Measurements from ENCODE around the gene POLR2A. TPM values are rescaled to one million over a fixed set of nuclear protein-coding genes. Genes with fewer than 3 reads are reported as not detected.

Gene POLR2A
- total RNA-seq, 1 experiment from 2014 or later: 89.6 TPM

DNA sequence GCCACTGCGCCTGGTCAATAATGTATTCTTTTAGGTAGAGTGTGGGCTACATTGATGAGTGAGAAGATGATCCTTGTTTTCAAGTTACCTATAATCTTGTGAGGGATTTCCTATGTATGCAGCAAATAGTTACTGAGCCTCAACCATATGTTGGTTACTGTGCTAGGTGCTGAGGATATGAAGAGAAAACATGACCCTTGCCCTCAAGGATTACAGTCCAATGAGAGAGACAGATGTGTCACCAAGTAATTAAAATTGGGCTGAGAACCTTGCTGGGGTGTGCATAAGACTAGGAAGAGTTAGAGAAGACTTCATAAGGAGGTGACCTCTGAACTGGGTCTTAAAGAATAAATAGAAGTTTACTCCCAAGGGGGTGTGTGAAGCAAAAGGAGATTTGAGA lies 7.4 kb downstream of the POLR2A start:
- no TSS peak for BruUV-seq (replicated peaks)
- TF ChIP-seq, protein P1, sequence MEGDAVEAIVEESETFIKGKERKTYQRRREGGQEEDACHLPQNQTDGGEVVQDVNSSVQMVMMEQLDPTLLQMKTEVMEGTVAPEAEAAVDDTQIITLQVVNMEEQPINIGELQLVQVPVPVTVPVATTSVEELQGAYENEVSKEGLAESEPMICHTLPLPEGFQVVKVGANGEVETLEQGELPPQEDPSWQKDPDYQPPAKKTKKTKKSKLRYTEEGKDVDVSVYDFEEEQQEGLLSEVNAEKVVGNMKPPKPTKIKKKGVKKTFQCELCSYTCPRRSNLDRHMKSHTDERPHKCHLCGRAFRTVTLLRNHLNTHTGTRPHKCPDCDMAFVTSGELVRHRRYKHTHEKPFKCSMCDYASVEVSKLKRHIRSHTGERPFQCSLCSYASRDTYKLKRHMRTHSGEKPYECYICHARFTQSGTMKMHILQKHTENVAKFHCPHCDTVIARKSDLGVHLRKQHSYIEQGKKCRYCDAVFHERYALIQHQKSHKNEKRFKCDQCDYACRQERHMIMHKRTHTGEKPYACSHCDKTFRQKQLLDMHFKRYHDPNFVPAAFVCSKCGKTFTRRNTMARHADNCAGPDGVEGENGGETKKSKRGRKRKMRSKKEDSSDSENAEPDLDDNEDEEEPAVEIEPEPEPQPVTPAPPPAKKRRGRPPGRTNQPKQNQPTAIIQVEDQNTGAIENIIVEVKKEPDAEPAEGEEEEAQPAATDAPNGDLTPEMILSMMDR (IDR thresholded peaks at IDR 0.05; ENCODE audit: unreplicated experiment): no peak
- H3K9me3 Mint-ChIP-seq (ENCODE audit: unreplicated experiment): no peaks in the 10 kb centered on the region
- H3K36me3 Mint-ChIP-seq (ENCODE audit: insufficient read depth, unreplicated experiment): peaks cover 53% of the 10 kb centered on the region
- ChIA-PET CTCF (interaction anchor here (1.1 to 3.3 kb wide), 2 partner anchors 23 to 70 kb away, joined by 4 to 9 read pairs; partner anchors contain the start of gene SENP3), POLR2A (interaction anchor here (1.0 to 1.4 kb wide), 2 partner anchors 7 to 249 kb away, joined by 3 read pairs; partner anchors contain the start of genes GABARAP and POLR2A)
- intact Hi-C loops (cut with micrococcal nuclease): no loop called here
- no peak for DNase-seq (ENCODE audit: unreplicated experiment)
- no peak overlapping the region for H3K27ac Mint-ChIP-seq (ENCODE audit: low read depth, unreplicated experiment)
- H3K4me1 Mint-ChIP-seq (ENCODE audit: insufficient read depth, unreplicated experiment): peaks cover 51% of the 10 kb centered on the region
- H3K27me3 Mint-ChIP-seq (ENCODE audit: insufficient read depth, unreplicated experiment): no peaks in the 10 kb centered on the region
- H3K4me3 Mint-ChIP-seq (ENCODE audit: unreplicated experiment): no peak overlapping the region

DNA sequence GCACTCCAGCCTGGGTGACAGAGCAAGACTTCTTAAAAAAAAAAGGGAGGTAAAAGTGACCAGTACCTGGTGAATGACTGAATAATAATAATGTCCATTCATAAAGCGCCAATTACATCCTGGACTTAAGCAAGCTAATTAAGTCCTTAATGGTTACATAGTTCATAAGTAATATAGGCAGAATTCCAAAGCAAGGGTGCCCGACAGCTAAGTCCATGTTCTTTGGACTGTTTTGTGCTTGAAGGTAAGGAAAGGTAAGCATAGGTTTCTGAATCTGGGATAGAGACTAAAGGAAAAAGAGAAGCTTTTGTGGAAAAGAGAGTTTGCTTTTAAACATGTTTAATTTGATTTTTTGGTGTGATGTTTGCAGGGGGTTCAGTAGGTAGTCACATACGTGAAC lies 9.8 kb downstream of the POLR2A start:
- BruUV-seq (replicated peaks): no TSS peak
- no peak overlapping the region for H3K27ac Mint-ChIP-seq (ENCODE audit: low read depth, unreplicated experiment)
- peaks cover 65% of the 10 kb centered on the region for H3K36me3 Mint-ChIP-seq (ENCODE audit: insufficient read depth, unreplicated experiment)
- H3K4me3 Mint-ChIP-seq (ENCODE audit: unreplicated experiment): no peak overlapping the region
- ChIA-PET POLR2A (interaction anchor here (0.6 to 1.3 kb wide), 3 partner anchors 9 to 23 kb away, joined by 3 to 4 read pairs (median 3); no protein-coding TSS in a partner anchor), CTCF (interaction anchor here (0.6 to 1.6 kb wide), 8 partner anchors 16 to 955 kb away, joined by 3 to 6 read pairs (median 4); no protein-coding TSS in a partner anchor)
- H3K4me1 Mint-ChIP-seq (ENCODE audit: insufficient read depth, unreplicated experiment): peaks cover 35% of the 10 kb centered on the region
- H3K9me3 Mint-ChIP-seq (ENCODE audit: unreplicated experiment): no peaks in the 10 kb centered on the region
- TF ChIP-seq, protein P1 (IDR thresholded peaks at IDR 0.05; ENCODE audit: unreplicated experiment): no peak
- intact Hi-C loops (cut with micrococcal nuclease): no loop called here
- no peak for DNase-seq (ENCODE audit: unreplicated experiment)
- H3K27me3 Mint-ChIP-seq (ENCODE audit: insufficient read depth, unreplicated experiment): no peaks in the 10 kb centered on the region

DNA sequence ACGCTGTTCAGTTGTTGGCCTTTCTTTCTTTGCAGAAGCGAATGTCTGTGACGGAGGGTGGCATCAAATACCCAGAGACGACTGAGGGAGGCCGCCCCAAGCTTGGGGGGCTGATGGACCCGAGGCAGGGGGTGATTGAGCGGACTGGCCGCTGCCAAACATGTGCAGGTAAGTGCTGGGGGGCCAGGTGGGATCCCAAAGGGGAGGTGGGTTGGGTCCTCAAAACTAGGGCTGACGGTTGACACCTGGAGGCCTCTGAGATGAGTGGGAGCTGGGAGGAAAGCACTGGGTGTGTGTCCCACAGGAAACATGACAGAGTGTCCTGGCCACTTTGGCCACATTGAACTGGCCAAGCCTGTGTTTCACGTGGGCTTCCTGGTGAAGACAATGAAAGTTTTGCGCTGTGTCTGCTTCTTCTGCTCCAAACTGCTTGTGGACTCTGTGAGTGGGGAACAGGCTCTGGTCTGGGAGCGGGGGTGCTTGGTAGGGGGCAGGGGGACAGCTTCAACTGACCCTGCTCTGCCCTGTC lies 11.8 kb downstream of the POLR2A start:
- no peak overlapping the region for H3K27ac Mint-ChIP-seq (ENCODE audit: low read depth, unreplicated experiment)
- no peaks in the 10 kb centered on the region for H3K27me3 Mint-ChIP-seq (ENCODE audit: insufficient read depth, unreplicated experiment)
- BruUV-seq (replicated peaks): no TSS peak
- H3K9me3 Mint-ChIP-seq (ENCODE audit: unreplicated experiment): no peaks in the 10 kb centered on the region
- ChIA-PET CTCF (interaction anchor here (0.9 to 1.1 kb wide), 2 partner anchors 18 to 65 kb away, joined by 3 to 8 read pairs; no protein-coding TSS in a partner anchor), POLR2A (interaction anchor here (3.8 kb wide), 1 partner anchor 10 kb away, joined by 11 read pairs; no protein-coding TSS in a partner anchor)
- H3K36me3 Mint-ChIP-seq (ENCODE audit: insufficient read depth, unreplicated experiment): peaks cover 77% of the 10 kb centered on the region
- intact Hi-C loops (cut with micrococcal nuclease): no loop called here
- TF ChIP-seq, protein P1 (IDR thresholded peaks at IDR 0.05; ENCODE audit: unreplicated experiment): no peak
- no peak overlapping the region for H3K4me3 Mint-ChIP-seq (ENCODE audit: unreplicated experiment)
- H3K4me1 Mint-ChIP-seq (ENCODE audit: insufficient read depth, unreplicated experiment): peaks cover 23% of the 10 kb centered on the region
- DNase-seq (ENCODE audit: unreplicated experiment): no peak

DNA sequence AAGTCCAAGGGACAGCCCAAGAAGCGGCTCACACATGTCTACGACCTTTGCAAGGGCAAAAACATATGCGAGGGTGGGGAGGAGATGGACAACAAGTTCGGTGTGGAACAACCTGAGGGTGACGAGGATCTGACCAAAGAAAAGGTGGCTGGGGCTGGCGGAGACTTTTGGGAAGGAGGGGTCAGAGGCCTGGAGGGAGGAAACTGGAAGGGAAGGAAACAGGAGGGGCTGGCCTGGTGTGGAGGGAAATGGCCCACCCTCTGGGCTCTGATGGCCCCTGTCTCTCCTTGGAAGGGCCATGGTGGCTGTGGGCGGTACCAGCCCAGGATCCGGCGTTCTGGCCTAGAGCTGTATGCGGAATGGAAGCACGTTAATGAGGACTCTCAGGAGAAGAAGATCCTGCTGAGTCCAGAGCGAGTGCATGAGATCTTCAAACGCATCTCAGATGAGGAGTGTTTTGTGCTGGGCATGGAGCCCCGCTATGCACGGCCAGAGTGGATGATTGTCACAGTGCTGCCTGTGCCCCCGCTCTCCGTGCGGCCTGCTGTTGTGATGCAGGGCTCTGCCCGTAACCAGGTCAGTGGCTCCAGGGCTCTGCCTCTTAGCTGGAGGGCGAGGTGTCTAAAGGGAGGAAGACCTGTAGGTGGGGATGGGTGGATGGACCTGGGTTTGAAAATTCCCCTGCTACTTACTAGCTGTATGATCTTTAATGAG lies 12.5 kb downstream of the POLR2A start:
- H3K4me1 Mint-ChIP-seq (ENCODE audit: insufficient read depth, unreplicated experiment): peaks cover 20% of the 10 kb centered on the region
- H3K27ac Mint-ChIP-seq (ENCODE audit: low read depth, unreplicated experiment): no peak overlapping the region
- CTCF ChIA-PET: interaction anchor here (0.7 kb wide), 1 partner anchor 65 kb away, joined by 4 read pairs; no protein-coding TSS in a partner anchor
- no peak overlapping the region for H3K4me3 Mint-ChIP-seq (ENCODE audit: unreplicated experiment)
- DNase-seq (ENCODE audit: unreplicated experiment): no peak
- no peaks in the 10 kb centered on the region for H3K9me3 Mint-ChIP-seq (ENCODE audit: unreplicated experiment)
- BruUV-seq (replicated peaks): TSS peak; percentile 60
- TF ChIP-seq, protein P1 (IDR thresholded peaks at IDR 0.05; ENCODE audit: unreplicated experiment): no peak
- H3K36me3 Mint-ChIP-seq (ENCODE audit: insufficient read depth, unreplicated experiment): peaks cover 84% of the 10 kb centered on the region
- H3K27me3 Mint-ChIP-seq (ENCODE audit: insufficient read depth, unreplicated experiment): no peaks in the 10 kb centered on the region
- intact Hi-C loops (cut with micrococcal nuclease): no loop called here
- POLR2A ChIA-PET: interaction anchor here (3.8 kb wide), 1 partner anchor 11 kb away, joined by 11 read pairs; no protein-coding TSS in a partner anchor

Data from MCF 10A (cell line).